Measurements from ENCODE around the gene ZNF469.
A peak's percentile ranks its signal among the peaks of the same experiment; 100 is the strongest.

The ZNF469 gene

DNA sequence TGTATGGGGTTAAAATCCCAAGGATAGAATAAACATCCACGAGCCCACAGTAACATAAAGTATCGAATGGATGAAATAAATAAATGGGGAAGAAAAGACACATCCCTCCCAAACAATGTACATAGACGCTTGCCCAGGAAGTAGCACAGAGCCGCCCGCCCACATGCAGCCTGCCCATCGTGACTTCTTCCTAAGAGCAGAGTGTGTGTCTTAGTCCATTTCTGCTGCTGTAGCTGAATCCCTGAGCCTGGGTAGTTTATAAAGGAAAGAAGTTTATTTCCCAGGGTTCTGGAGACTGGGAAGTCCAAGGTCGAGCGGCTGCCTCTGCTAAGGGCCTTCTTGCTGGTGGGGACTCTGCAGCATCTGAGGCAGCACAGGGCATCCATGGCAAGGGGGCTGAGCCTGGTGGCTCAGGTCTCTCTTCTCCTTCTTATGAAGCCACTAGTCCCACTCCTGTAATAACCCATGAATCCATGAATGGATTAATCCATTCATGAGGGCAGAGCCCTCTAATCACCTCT, 39.4 kb upstream of the ZNF469 start:
- H3K4me3 Mint-ChIP-seq: no peak overlapping the region
- ATAC-seq: no peak
- H3K36me3 Mint-ChIP-seq: no peaks in the 10 kb centered on the region
- H3K9me3 Mint-ChIP-seq: peaks cover 2% of the 10 kb centered on the region
- peaks cover 6% of the 10 kb centered on the region for H3K4me1 Mint-ChIP-seq
- peaks cover 42% of the 10 kb centered on the region for H3K27me3 Mint-ChIP-seq
- H3K27ac Mint-ChIP-seq: no peak overlapping the region

- Mint-ChIP-seq H3K27ac (no peak overlapping the region), H3K4me1 (peaks cover 11% of the 10 kb centered on the region)
Measured at GRCh38 chr16:88344411-88345030, 38.2 kb upstream of the ZNF469 start.

DNA sequence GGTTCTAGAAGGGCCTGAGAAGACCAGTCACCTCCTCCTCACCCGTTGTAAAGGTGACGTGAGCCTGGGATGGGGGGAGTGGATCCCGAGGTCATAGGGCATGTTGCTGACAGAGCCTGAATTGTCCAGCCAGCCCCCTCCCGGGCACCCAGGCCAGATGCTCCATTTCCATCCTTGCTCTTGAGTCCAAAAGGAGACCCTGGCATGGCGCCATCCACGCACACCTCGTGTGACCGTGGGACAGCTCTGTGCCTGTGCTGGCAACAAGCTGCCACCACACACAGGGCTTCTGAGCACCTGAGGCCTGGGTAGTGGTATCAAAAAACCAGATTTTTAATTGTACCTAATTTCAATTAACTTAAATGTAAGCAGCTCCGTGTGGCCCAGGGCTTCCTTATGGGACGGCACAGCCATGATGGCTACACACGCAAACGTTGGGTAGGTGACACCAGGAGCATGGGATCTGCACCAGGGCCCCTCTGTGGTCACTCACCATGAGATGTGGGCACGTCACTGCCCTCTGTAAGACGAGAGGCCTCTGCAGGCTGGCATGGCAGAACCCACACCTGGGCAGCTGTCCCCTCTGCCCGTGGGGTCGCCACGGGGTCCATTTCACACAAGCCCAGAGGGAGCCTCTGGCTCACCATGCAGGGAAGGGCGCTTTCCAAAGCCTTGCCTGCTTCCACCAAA, 37.6 kb upstream of the ZNF469 start:
- H3K4me3 Mint-ChIP-seq: no peak overlapping the region
- H3K27me3 Mint-ChIP-seq: peaks cover 31% of the 10 kb centered on the region
- H3K27ac Mint-ChIP-seq: no peak overlapping the region
- H3K9me3 Mint-ChIP-seq: peaks cover 2% of the 10 kb centered on the region
- no peaks in the 10 kb centered on the region for H3K36me3 Mint-ChIP-seq
- no peak for ATAC-seq
- peaks cover 12% of the 10 kb centered on the region for H3K4me1 Mint-ChIP-seq

More at GRCh38 chr16:88344411-88345030, 38.2 kb upstream of the ZNF469 start:
- no peaks in the 10 kb centered on the region for H3K36me3 Mint-ChIP-seq
- H3K9me3 Mint-ChIP-seq: peaks cover 2% of the 10 kb centered on the region
- ATAC-seq: no peak
- H3K27me3 Mint-ChIP-seq: peaks cover 37% of the 10 kb centered on the region
- no peak overlapping the region for H3K4me3 Mint-ChIP-seq

GRCh38 chr16:88345721-88346560, 36.8 kb upstream of the ZNF469 start:
- H3K36me3 Mint-ChIP-seq: no peaks in the 10 kb centered on the region
- no peak overlapping the region for H3K27ac Mint-ChIP-seq
- peaks cover 2% of the 10 kb centered on the region for H3K9me3 Mint-ChIP-seq
- H3K4me3 Mint-ChIP-seq: no peak overlapping the region
- H3K27me3 Mint-ChIP-seq: peaks cover 24% of the 10 kb centered on the region
- no peak for ATAC-seq
- peaks cover 12% of the 10 kb centered on the region for H3K4me1 Mint-ChIP-seq

DNA sequence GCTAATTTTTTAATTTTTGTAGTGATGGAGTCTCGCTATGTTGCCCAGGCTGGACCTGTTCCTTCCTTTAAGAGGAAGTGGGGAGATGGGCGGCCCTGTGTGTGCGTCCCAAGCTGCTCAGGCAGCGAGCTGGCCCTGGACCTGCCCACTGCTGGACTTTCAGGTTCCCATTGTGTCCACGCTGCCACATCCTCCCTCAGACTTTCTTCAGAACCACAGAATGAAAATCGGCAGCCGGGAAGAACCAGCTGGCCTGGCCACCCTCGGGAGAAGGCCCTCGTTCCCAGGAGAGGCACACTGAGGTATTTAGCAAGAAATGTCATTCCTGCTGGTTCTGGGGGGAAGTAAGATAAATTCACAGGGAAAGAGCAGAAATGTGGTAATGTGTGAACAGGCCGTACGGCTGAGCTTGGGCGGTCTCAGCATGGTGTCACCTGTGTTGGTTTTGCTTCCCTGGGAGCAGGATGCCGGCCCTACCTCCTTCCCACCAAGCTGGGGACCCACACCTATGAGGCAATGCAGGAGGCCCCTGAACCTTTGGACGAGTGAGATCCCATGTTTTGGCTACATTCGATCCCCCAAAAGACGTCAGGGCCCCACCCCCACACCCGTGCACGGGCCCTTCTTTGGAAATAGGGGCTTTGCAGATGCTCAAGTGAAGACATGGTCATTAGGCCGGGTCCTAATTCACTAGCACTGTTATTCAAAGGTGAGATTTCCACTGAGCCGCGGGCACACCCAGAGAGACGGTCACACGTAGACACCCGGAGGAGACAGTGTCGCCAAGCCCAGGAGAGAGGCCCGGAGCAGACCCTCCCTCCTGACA, 35.9 kb upstream of the ZNF469 start:
- ATAC-seq: no peak
- H3K4me3 Mint-ChIP-seq: no peak overlapping the region
- H3K36me3 Mint-ChIP-seq: no peaks in the 10 kb centered on the region
- H3K9me3 Mint-ChIP-seq: peaks cover 2% of the 10 kb centered on the region
- peaks cover 15% of the 10 kb centered on the region for H3K27me3 Mint-ChIP-seq
- peaks cover 12% of the 10 kb centered on the region for H3K4me1 Mint-ChIP-seq
- H3K27ac Mint-ChIP-seq: no peak overlapping the region

DNA sequence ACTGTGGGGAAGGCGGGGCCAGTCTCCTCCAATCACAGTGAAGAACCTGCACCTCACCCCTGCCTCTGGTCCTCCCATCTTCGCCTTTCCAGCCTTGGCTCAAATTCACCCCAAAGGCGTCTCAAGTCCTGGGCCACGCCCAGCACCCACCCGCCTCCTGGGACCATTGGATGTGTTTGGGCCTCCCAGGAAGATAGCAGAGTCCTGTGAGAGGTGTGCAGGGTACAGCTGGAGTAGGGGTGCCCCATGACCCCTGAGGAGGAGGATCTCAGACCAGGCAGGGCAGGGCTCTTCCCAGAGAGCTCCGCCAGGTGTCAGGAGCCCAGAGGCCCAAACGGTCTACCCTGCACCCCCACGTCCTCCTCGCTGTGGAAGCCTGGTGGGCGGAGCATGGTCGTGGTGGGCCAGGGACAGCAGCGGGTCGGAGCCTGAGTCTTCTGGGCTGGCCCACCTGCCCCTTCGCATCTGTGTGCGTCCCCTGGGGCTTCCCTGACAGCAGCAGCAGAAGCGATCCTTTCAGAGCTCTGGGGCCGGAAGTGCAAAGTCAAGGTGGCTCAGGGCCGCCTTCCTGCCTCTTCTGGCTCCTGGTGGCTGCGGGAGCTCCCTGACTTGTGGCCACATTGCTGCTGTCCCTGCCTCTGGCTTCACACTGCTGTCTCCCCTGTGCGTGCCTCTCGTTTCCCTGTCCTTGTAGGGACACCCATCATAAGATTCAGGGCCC, 34.9 kb upstream of the ZNF469 start:
- ATAC-seq: peak; percentile 52
- Mint-ChIP-seq H3K4me3 (no peak overlapping the region), H3K27me3 (peaks cover 12% of the 10 kb centered on the region), H3K27ac (peak overlapping the region; percentile 71), H3K36me3 (no peaks in the 10 kb centered on the region), H3K4me1 (peaks cover 12% of the 10 kb centered on the region), H3K9me3 (peaks cover 2% of the 10 kb centered on the region)

GRCh38 chr16:88348377-88349152, 34.2 kb upstream of the ZNF469 start:
- H3K27ac Mint-ChIP-seq: peak overlapping the region; percentile 71
- no peaks in the 10 kb centered on the region for H3K36me3 Mint-ChIP-seq
- H3K9me3 Mint-ChIP-seq: peaks cover under 1% of the 10 kb centered on the region
- no peak for ATAC-seq
- no peak overlapping the region for H3K4me3 Mint-ChIP-seq
- peaks cover 4% of the 10 kb centered on the region for H3K27me3 Mint-ChIP-seq
- peaks cover 12% of the 10 kb centered on the region for H3K4me1 Mint-ChIP-seq

GRCh38 chr16:88349153-88349902, 33.4 kb upstream of the ZNF469 start:
- no peak overlapping the region for H3K4me3 Mint-ChIP-seq
- H3K27ac Mint-ChIP-seq: no peak overlapping the region
- H3K4me1 Mint-ChIP-seq: peaks cover 12% of the 10 kb centered on the region
- no peaks in the 10 kb centered on the region for H3K27me3 Mint-ChIP-seq
- H3K9me3 Mint-ChIP-seq: no peaks in the 10 kb centered on the region
- ATAC-seq: no peak
- H3K36me3 Mint-ChIP-seq: no peaks in the 10 kb centered on the region

- Mint-ChIP-seq H3K9me3 (no peaks in the 10 kb centered on the region), H3K27ac (no peak overlapping the region), H3K4me3 (no peak overlapping the region), H3K27me3 (no peaks in the 10 kb centered on the region), H3K36me3 (no peaks in the 10 kb centered on the region), H3K4me1 (peaks cover 12% of the 10 kb centered on the region)
- no peak for ATAC-seq
Measured at GRCh38 chr16:88349903-88350900, 32.6 kb upstream of the ZNF469 start.

- Mint-ChIP-seq H3K4me1 (peaks cover 12% of the 10 kb centered on the region), H3K9me3 (no peaks in the 10 kb centered on the region)
Measured at GRCh38 chr16:88350922-88351321, 31.8 kb upstream of the ZNF469 start.

GRCh38 chr16:88351491-88352101, 31.2 kb upstream of the ZNF469 start:
- H3K9me3 Mint-ChIP-seq: no peaks in the 10 kb centered on the region
- no peak overlapping the region for H3K4me3 Mint-ChIP-seq
- no peak for ATAC-seq

More at GRCh38 chr16:88350922-88351321, 31.8 kb upstream of the ZNF469 start:
- no peak overlapping the region for H3K27ac Mint-ChIP-seq
- no peak overlapping the region for H3K4me3 Mint-ChIP-seq
- no peaks in the 10 kb centered on the region for H3K27me3 Mint-ChIP-seq
- no peak for ATAC-seq
- H3K36me3 Mint-ChIP-seq: no peaks in the 10 kb centered on the region

More at GRCh38 chr16:88351491-88352101, 31.2 kb upstream of the ZNF469 start:
- Mint-ChIP-seq H3K27ac (no peak overlapping the region), H3K4me1 (peaks cover 12% of the 10 kb centered on the region), H3K27me3 (no peaks in the 10 kb centered on the region), H3K36me3 (no peaks in the 10 kb centered on the region)

Measured in stimulated activated memory B cell treated with anti-CD40 and anti-IgM and Interleukin-4, amounts not matched to agents 10 μg/mL and 1 μg/mL and 100 μg/mL, for 72 hours (primary cell).